ENCODE measurements around the gene MOCS1. TPM values are rescaled to one million over a fixed set of nuclear protein-coding genes. Genes with fewer than 3 reads are reported as not detected.
A peak's percentile ranks its signal among the peaks of the same experiment; 100 is the strongest.

The MOCS1 gene
- 9.9 TPM for total RNA-seq (ENCODE audit: unreplicated experiment)
- long read RNA-seq = 0 reads

GRCh38 chr6:39934131-39934757 is at the start of gene MOCS1:
Gene MOCS1 (minus strand): TSS chr6:39934462. CDS start chr6:39934417, 45 bp downstream.
- peak within 1 kb of the TSS; percentile 92 for H3K4me3 Mint-ChIP-seq (ENCODE audit: unreplicated experiment)
- H3K27ac Mint-ChIP-seq (ENCODE audit: unreplicated experiment) = no peak within 1 kb of the TSS
- TF ChIP-seq CTCF (IDR thresholded peaks at IDR 0.05; ENCODE audit: partially characterized antibody, unreplicated experiment) = no peak
- DNase-seq = peak; percentile 80
- H3K36me3 Mint-ChIP-seq (ENCODE audit: unreplicated experiment) = no peaks in the 10 kb centered on the region
- H3K9me3 Mint-ChIP-seq (ENCODE audit: unreplicated experiment) = no peaks in the 10 kb centered on the region
- H3K4me1 Mint-ChIP-seq (ENCODE audit: low read depth, unreplicated experiment) = peaks cover 7% of the 10 kb centered on the region
- peaks cover 2% of the 10 kb centered on the region for H3K27me3 Mint-ChIP-seq (ENCODE audit: unreplicated experiment)

- no peaks in the 10 kb centered on the region for H3K36me3 Mint-ChIP-seq (ENCODE audit: unreplicated experiment)
- H3K9me3 Mint-ChIP-seq (ENCODE audit: unreplicated experiment) = no peaks in the 10 kb centered on the region
- no peak overlapping the region for H3K4me3 Mint-ChIP-seq (ENCODE audit: unreplicated experiment)
- H3K27ac Mint-ChIP-seq (ENCODE audit: unreplicated experiment) = no peak overlapping the region
- no peak for DNase-seq
- H3K4me1 Mint-ChIP-seq (ENCODE audit: low read depth, unreplicated experiment) = no peaks in the 10 kb centered on the region
- no peak for TF ChIP-seq CTCF (IDR thresholded peaks at IDR 0.05; ENCODE audit: partially characterized antibody, unreplicated experiment)
- H3K27me3 Mint-ChIP-seq (ENCODE audit: unreplicated experiment) = peaks cover 2% of the 10 kb centered on the region
Measured at GRCh38 chr6:39984051-39984450, 49.8 kb upstream of the MOCS1 start.

- H3K36me3 Mint-ChIP-seq (ENCODE audit: unreplicated experiment) = no peaks in the 10 kb centered on the region
- H3K27ac Mint-ChIP-seq (ENCODE audit: unreplicated experiment) = no peak overlapping the region
- no peaks in the 10 kb centered on the region for H3K9me3 Mint-ChIP-seq (ENCODE audit: unreplicated experiment)
- no peaks in the 10 kb centered on the region for H3K4me1 Mint-ChIP-seq (ENCODE audit: low read depth, unreplicated experiment)
- H3K27me3 Mint-ChIP-seq (ENCODE audit: unreplicated experiment) = peaks cover 2% of the 10 kb centered on the region
- no peak for TF ChIP-seq CTCF (IDR thresholded peaks at IDR 0.05; ENCODE audit: partially characterized antibody, unreplicated experiment)
- no peak overlapping the region for H3K4me3 Mint-ChIP-seq (ENCODE audit: unreplicated experiment)
- DNase-seq = no peak
Measured at GRCh38 chr6:39983193-39983592, 48.9 kb upstream of the MOCS1 start.

- Mint-ChIP-seq H3K36me3 (ENCODE audit: unreplicated experiment) (no peaks in the 10 kb centered on the region), H3K4me3 (ENCODE audit: unreplicated experiment) (no peak overlapping the region), H3K4me1 (ENCODE audit: low read depth, unreplicated experiment) (no peaks in the 10 kb centered on the region), H3K9me3 (ENCODE audit: unreplicated experiment) (no peaks in the 10 kb centered on the region), H3K27me3 (ENCODE audit: unreplicated experiment) (peaks cover 2% of the 10 kb centered on the region), H3K27ac (ENCODE audit: unreplicated experiment) (no peak overlapping the region)
- no peak for DNase-seq
- TF ChIP-seq CTCF (IDR thresholded peaks at IDR 0.05; ENCODE audit: partially characterized antibody, unreplicated experiment) = no peak
Measured at GRCh38 chr6:39982720-39983119, 48.5 kb upstream of the MOCS1 start.

- peaks cover 2% of the 10 kb centered on the region for H3K27me3 Mint-ChIP-seq (ENCODE audit: unreplicated experiment)
- H3K4me1 Mint-ChIP-seq (ENCODE audit: low read depth, unreplicated experiment) = no peaks in the 10 kb centered on the region
- peak; percentile 21 for DNase-seq
- peak; percentile 45 for TF ChIP-seq CTCF (IDR thresholded peaks at IDR 0.05; ENCODE audit: partially characterized antibody, unreplicated experiment)
- H3K36me3 Mint-ChIP-seq (ENCODE audit: unreplicated experiment) = no peaks in the 10 kb centered on the region
- no peaks in the 10 kb centered on the region for H3K9me3 Mint-ChIP-seq (ENCODE audit: unreplicated experiment)
- H3K27ac Mint-ChIP-seq (ENCODE audit: unreplicated experiment) = no peak overlapping the region
- H3K4me3 Mint-ChIP-seq (ENCODE audit: unreplicated experiment) = no peak overlapping the region
Measured at GRCh38 chr6:39980839-39981580, 46.7 kb upstream of the MOCS1 start.
